K562 (cell line): ENCODE results near the gene KLHL29.

ENCODE experiments used
- ARHGAP35 ChIP-seq: fragments of 450-650 bp; IDR thresholded peaks from 2 replicates; pipeline ENCODE4 v1.6.1; 2018; ENCODE audit not compliant: partially characterized antibody
- BMI1 ChIP-seq: fragments of 150-350 bp; IDR thresholded peaks from 2 replicates; pipeline ENCODE4 v1.6.1; 2014; ENCODE audit warnings: low read length
- GABPB1 ChIP-seq: sonication (generic); formaldehyde crosslinking; IDR thresholded peaks from 2 replicates; pipeline ENCODE4 v1.8.0; 2022; ENCODE audit warnings: mild to moderate bottlenecking, missing genetic modification reagents
- HNRNPL ChIP-seq: fragments of 200-400 bp; formaldehyde crosslinking; IDR thresholded peaks from 2 replicates; pipeline ENCODE4 v1.6.1; 2017; ENCODE audit warnings: low read depth, mild to moderate bottlenecking, low read length
- NFE2L1 ChIP-seq: fragments of 450-650 bp; IDR thresholded peaks from 2 replicates; pipeline ENCODE4 v1.6.1; 2016; ENCODE audit warnings: missing genetic modification characterization, low read depth, mild to moderate bottlenecking, missing compliant biosample characterization, moderate library complexity, borderline replicate concordance
- NFXL1 ChIP-seq: fragments of 450-650 bp; formaldehyde crosslinking; IDR thresholded peaks from 2 replicates; pipeline ENCODE4 v1.4.0; 2021; ENCODE audit warnings: mild to moderate bottlenecking
- POLR2AphosphoS5 ChIP-seq: IDR thresholded peaks from 2 replicates; pipeline ENCODE4 v1.6.1; 2011; ENCODE audit warnings: mild to moderate bottlenecking, low read depth, low read length, moderate library complexity; ENCODE audit not compliant: control insufficient read depth, insufficient read depth
- TF ChIP-seq, protein P1 (sequence below), 3 experiments: IDR thresholded peaks in 2 of 3; conservative IDR thresholded peaks in 1 of 3; 2 replicates each; pipeline ENCODE4 v1.5.1; 2011 to 2012; ENCODE audit warnings: low read length in 3 of 3, mild to moderate bottlenecking in 3 of 3, control low read depth in 2 of 3, improper control_type of control experiment in 1 of 3, inconsistent platforms in 1 of 3, low read depth in 1 of 3, mixed read lengths in 1 of 3, moderate library complexity in 1 of 3; ENCODE audit not compliant: insufficient read depth in 2 of 3
- TF ChIP-seq, protein P2 (sequence below): sonication (generic); formaldehyde crosslinking; IDR thresholded peaks from 2 replicates; pipeline ENCODE4 v1.8.0; 2022; ENCODE audit warnings: mild to moderate bottlenecking, missing genetic modification reagents
- TF ChIP-seq, protein P3 (sequence below): sonication (generic); formaldehyde crosslinking; IDR thresholded peaks from 2 replicates; pipeline ENCODE4 v1.5.0; 2020; ENCODE audit warnings: missing genetic modification reagents

DNA sequence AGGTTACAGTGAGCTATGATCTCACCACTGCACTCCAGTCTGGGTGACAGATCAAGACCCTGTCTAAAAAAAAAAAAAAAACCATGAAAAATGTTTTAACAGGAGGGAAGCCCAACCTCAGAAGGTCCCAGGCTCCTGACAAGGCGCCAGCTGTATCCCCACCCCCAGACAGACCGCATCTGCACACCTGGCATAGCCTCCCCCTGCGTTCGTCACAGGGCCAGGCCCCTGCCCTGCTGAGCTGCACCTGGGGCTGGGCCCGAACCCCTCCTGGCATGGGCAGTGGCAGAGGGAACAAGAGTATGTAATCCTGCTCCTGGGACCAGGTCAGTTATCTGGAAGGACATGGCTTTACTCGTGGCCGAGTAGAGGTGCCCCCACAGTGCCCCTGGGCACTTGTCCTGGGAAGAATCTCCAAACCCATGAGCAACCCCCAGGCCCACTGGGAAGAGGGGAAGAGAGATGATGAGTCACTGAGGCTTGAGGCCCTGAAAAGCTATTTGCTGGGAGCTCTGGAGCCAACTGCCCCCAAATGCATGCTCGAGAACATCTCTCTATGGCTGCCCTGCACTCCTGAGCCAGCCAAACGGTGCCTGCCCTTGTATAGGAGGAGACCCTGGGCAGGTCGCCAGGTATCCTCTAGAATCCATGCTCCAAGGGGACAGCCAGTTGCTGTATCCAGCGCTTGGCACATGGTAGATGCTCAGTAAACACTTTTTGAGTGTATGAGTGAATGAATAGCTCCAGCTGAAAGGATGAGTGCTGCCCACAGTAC is 276.5 kb downstream of the KLHL29 start:
- TF ChIP-seq GABPB1 (CRISPR knock-in tag), result no peak
- no peak for TF ChIP-seq HNRNPL
- no peak for TF ChIP-seq ARHGAP35
- TF ChIP-seq NFE2L1 (tag), result no peak
- TF ChIP-seq POLR2AphosphoS5, result no peak
- no peak for TF ChIP-seq NFXL1 (CRISPR knock-in tag)
- no peak for TF ChIP-seq BMI1
- TF ChIP-seq, protein P1, sequence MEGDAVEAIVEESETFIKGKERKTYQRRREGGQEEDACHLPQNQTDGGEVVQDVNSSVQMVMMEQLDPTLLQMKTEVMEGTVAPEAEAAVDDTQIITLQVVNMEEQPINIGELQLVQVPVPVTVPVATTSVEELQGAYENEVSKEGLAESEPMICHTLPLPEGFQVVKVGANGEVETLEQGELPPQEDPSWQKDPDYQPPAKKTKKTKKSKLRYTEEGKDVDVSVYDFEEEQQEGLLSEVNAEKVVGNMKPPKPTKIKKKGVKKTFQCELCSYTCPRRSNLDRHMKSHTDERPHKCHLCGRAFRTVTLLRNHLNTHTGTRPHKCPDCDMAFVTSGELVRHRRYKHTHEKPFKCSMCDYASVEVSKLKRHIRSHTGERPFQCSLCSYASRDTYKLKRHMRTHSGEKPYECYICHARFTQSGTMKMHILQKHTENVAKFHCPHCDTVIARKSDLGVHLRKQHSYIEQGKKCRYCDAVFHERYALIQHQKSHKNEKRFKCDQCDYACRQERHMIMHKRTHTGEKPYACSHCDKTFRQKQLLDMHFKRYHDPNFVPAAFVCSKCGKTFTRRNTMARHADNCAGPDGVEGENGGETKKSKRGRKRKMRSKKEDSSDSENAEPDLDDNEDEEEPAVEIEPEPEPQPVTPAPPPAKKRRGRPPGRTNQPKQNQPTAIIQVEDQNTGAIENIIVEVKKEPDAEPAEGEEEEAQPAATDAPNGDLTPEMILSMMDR (IDR thresholded peaks at IDR 0.05 in 2 of 3, conservative IDR thresholded peaks at IDR 0.05 in 1 of 3; ENCODE audit: insufficient read depth in 2 of 3, low read depth in 1 of 3, low read length in 3 of 3), result no peak
- TF ChIP-seq, protein P2, sequence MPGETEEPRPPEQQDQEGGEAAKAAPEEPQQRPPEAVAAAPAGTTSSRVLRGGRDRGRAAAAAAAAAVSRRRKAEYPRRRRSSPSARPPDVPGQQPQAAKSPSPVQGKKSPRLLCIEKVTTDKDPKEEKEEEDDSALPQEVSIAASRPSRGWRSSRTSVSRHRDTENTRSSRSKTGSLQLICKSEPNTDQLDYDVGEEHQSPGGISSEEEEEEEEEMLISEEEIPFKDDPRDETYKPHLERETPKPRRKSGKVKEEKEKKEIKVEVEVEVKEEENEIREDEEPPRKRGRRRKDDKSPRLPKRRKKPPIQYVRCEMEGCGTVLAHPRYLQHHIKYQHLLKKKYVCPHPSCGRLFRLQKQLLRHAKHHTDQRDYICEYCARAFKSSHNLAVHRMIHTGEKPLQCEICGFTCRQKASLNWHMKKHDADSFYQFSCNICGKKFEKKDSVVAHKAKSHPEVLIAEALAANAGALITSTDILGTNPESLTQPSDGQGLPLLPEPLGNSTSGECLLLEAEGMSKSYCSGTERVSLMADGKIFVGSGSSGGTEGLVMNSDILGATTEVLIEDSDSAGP, result no peak
- TF ChIP-seq, protein P3, sequence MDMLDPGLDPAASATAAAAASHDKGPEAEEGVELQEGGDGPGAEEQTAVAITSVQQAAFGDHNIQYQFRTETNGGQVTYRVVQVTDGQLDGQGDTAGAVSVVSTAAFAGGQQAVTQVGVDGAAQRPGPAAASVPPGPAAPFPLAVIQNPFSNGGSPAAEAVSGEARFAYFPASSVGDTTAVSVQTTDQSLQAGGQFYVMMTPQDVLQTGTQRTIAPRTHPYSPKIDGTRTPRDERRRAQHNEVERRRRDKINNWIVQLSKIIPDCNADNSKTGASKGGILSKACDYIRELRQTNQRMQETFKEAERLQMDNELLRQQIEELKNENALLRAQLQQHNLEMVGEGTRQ (CRISPR knock-in tag), result no peak
